H9 (cell line): ENCODE measurements around the gene GCLC. TPM values are rescaled to one million over a fixed set of nuclear protein-coding genes. Genes with fewer than 3 reads are reported as not detected.
A peak's percentile ranks its signal among the peaks of the same experiment; 100 is the strongest.

ENCODE experiments used
- DNase-seq: peaks from one replicate; pipeline ENCODE4 v3.0.0-alpha.2; 2017
- H2AFZ ChIP-seq: one replicate; pipeline ENCODE4 v1.6.1; 2013; ENCODE audit warnings: mild to moderate bottlenecking, low read length, control low read depth, moderate library complexity
- H2AK5ac ChIP-seq: 2 replicates; pipeline ENCODE4 v1.6.1; 2013; ENCODE audit warnings: low read length, control low read depth, mixed read lengths; ENCODE audit not compliant: insufficient read length
- H2BK120ac ChIP-seq: one replicate; pipeline ENCODE4 v1.6.1; 2013; ENCODE audit warnings: low read depth, mild to moderate bottlenecking, low read length, control low read depth, inconsistent platforms; ENCODE audit not compliant: poor library complexity, severe bottlenecking
- H2BK12ac ChIP-seq: 2 replicates; pipeline ENCODE4 v1.6.1; 2013; ENCODE audit warnings: low read length, control low read depth, mixed read lengths, low read depth; ENCODE audit not compliant: insufficient read length
- H2BK15ac ChIP-seq: 2 replicates; pipeline ENCODE4 v1.6.1; 2013; ENCODE audit warnings: low read depth, low read length, control low read depth
- H2BK20ac ChIP-seq: one replicate; pipeline ENCODE4 v1.6.1; 2013; ENCODE audit warnings: low read depth, mild to moderate bottlenecking, low read length, control low read depth, inconsistent platforms; ENCODE audit not compliant: poor library complexity, severe bottlenecking
- H2BK5ac ChIP-seq: 2 replicates; pipeline ENCODE4 v1.6.1; 2013; ENCODE audit warnings: low read length, control low read depth, mixed read lengths; ENCODE audit not compliant: insufficient read length
- H3K14ac ChIP-seq: 2 replicates; pipeline ENCODE4 v1.6.1; 2013; ENCODE audit warnings: low read length, control low read depth; ENCODE audit not compliant: insufficient read depth
- H3K18ac ChIP-seq: 2 replicates; pipeline ENCODE4 v1.6.1; 2013; ENCODE audit warnings: low read depth, mild to moderate bottlenecking, mixed read lengths, low read length, control low read depth; ENCODE audit not compliant: insufficient read length
- H3K23ac ChIP-seq: 2 replicates; pipeline ENCODE4 v1.6.1; 2013; ENCODE audit warnings: low read length, control low read depth, mixed read lengths, low read depth; ENCODE audit not compliant: insufficient read length
- H3K23me2 ChIP-seq: 2 replicates; pipeline ENCODE4 v1.6.1; 2013; ENCODE audit warnings: low read depth, mild to moderate bottlenecking, mixed read lengths, low read length, control low read depth; ENCODE audit not compliant: insufficient read length, poor library complexity, severe bottlenecking
- H3K27ac ChIP-seq: 2 replicates; pipeline ENCODE4 v1.5.1; 2013; ENCODE audit warnings: low read length, control low read depth, mixed read lengths, low read depth; ENCODE audit not compliant: insufficient read length
- H3K27me3 ChIP-seq: 2 replicates; pipeline ENCODE4 v1.6.1; 2013; ENCODE audit warnings: low read length, control low read depth, inconsistent platforms; ENCODE audit not compliant: insufficient read depth
- H3K4ac ChIP-seq: 2 replicates; pipeline ENCODE4 v1.6.1; 2013; ENCODE audit warnings: low read depth, mild to moderate bottlenecking, control low read depth, inconsistent platforms, low read length, moderate library complexity
- H3K4me1 ChIP-seq: 2 replicates; pipeline ENCODE4 v1.6.1; 2013; ENCODE audit warnings: low read length, control low read depth, inconsistent platforms; ENCODE audit not compliant: insufficient read depth
- H3K4me2 ChIP-seq: 2 replicates; pipeline ENCODE4 v1.6.1; 2013; ENCODE audit warnings: low read length, control low read depth, mixed read lengths; ENCODE audit not compliant: insufficient read length, insufficient read depth
- H3K56ac ChIP-seq: 2 replicates; pipeline ENCODE4 v1.6.1; 2013; ENCODE audit warnings: low read depth, mild to moderate bottlenecking, mixed read lengths, low read length, control low read depth; ENCODE audit not compliant: insufficient read length
- H3K79me1 ChIP-seq: 2 replicates; pipeline ENCODE4 v1.6.1; 2013; ENCODE audit warnings: low read depth, mild to moderate bottlenecking, moderate library complexity, low read length, control low read depth, inconsistent platforms; ENCODE audit not compliant: insufficient read depth, poor library complexity, severe bottlenecking
- H3K79me2 ChIP-seq: 2 replicates; pipeline ENCODE4 v1.6.1; 2013; ENCODE audit warnings: low read length, control low read depth, inconsistent platforms; ENCODE audit not compliant: insufficient read depth
- H3K9ac ChIP-seq: 2 replicates; pipeline ENCODE4 v1.6.1; 2013; ENCODE audit warnings: low read length, control low read depth, mixed read lengths; ENCODE audit not compliant: insufficient read length; ENCODE audit errors: extremely low read depth
- H3K9me3 ChIP-seq: one replicate; pipeline ENCODE4 v1.6.1; 2013; ENCODE audit warnings: low read depth, low read length, inconsistent platforms; ENCODE audit not compliant: control insufficient read depth
- H3T11ph ChIP-seq: one replicate; pipeline ENCODE4 v1.6.1; 2013; ENCODE audit warnings: mild to moderate bottlenecking, low read length, control low read depth, inconsistent platforms
- H4K20me1 ChIP-seq: one replicate; pipeline ENCODE4 v1.6.1; 2013; ENCODE audit not compliant: control insufficient read depth, insufficient read length, insufficient read depth
- H4K5ac ChIP-seq: 2 replicates; pipeline ENCODE4 v1.6.1; 2013; ENCODE audit warnings: low read depth, mild to moderate bottlenecking, mixed read lengths, low read length, control low read depth; ENCODE audit not compliant: insufficient read length
- H4K8ac ChIP-seq: replicated peaks from 2 replicates; pipeline ENCODE4 v1.6.1; 2013; ENCODE audit warnings: low read length, control low read depth, mixed read lengths, low read depth; ENCODE audit not compliant: insufficient read length
- H4K91ac ChIP-seq: 2 replicates; pipeline ENCODE4 v1.6.1; 2013; ENCODE audit warnings: low read depth, mild to moderate bottlenecking, moderate library complexity, mixed read lengths, low read length, control low read depth; ENCODE audit not compliant: insufficient read length
- H3K27ac Mint-ChIP-seq, 3 experiments: 2 replicates in 2 of 3; 3 replicates in 1 of 3; pipeline ENCODE4 v1.8.0; 2020 to 2021; ENCODE audit warnings: mixed read lengths in 3 of 3, mild to moderate bottlenecking in 1 of 3, moderate library complexity in 1 of 3
- H3K27me3 Mint-ChIP-seq: 2 replicates; pipeline ENCODE4 v1.8.0; 2021; ENCODE audit warnings: low read depth, mild to moderate bottlenecking, moderate library complexity, mixed read lengths
- H3K36me3 Mint-ChIP-seq, 3 experiments: 2 replicates in 2 of 3; 3 replicates in 1 of 3; pipeline ENCODE4 v1.8.0; 2020 to 2021; ENCODE audit warnings: low read depth in 3 of 3, mixed read lengths in 3 of 3; ENCODE audit not compliant: insufficient read depth in 1 of 3
- H3K4me1 Mint-ChIP-seq, 2 experiments: 2 replicates each; pipeline ENCODE4 v1.8.0; 2020; ENCODE audit warnings: mixed read lengths in 2 of 2
- H3K4me3 Mint-ChIP-seq, 2 experiments: 2 replicates in 1 of 2; 3 replicates in 1 of 2; pipeline ENCODE4 v1.8.0; 2020 to 2021; ENCODE audit warnings: mild to moderate bottlenecking in 2 of 2, mixed read lengths in 2 of 2, moderate library complexity in 1 of 2
- H3K9me3 Mint-ChIP-seq, 2 experiments: 2 replicates in 1 of 2; 3 replicates in 1 of 2; pipeline ENCODE4 v1.8.0; 2020; ENCODE audit warnings: mild to moderate bottlenecking in 2 of 2, mixed read lengths in 2 of 2, moderate library complexity in 1 of 2
- WGBS: extraction: QIAGEN DNeasy Blood & Tissue Kit; methylation state at CpG from one replicate; pipeline ENCODE4 v1.1.7; 2013; ENCODE audit warnings: missing lambda C conversion rate, low lambda C conversion rate, mixed read lengths; ENCODE audit not compliant: insufficient read length; ENCODE audit errors: extremely low coverage; 5-methylcytosine and 5-hydroxymethylcytosine counted together
- total RNA-seq: library from RNA; stranded (reverse); gene quantifications from 2 replicates; pipeline ENCODE4 v1.2.1, GENCODE V29; 2021
- TF ChIP-seq, protein P1 (sequence below): fragments of 200-600 bp; sonication (generic); conservative IDR thresholded peaks from 3 replicates; pipeline ENCODE4 v1.8.0; 2021; ENCODE audit warnings: antibody characterized with exemption, mild to moderate bottlenecking

Gene GCLC
- total RNA-seq, 1 experiment from 2014 or later: 55.5 TPM

DNA sequence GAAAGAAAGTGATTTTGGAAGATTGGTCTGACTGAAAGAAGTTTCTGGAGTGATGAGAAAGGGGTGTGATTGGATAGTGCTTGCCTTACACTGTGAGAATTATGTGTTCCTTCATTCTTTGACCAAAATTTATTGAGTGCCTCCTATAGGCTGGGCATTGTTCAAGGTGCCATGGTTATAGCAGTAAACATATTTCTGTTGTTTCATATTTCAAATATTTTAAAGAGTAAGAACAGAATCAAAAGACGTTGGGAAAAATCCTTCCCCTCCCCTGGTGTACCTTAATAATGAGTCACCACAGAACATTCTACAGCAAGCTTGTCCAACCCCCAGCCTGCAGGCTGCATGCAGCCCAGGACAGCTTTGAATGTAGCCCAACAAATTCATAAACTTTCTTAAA, 78.6 kb downstream of the GCLC start:
- no peak overlapping the region for H2BK120ac ChIP-seq
- TF ChIP-seq, protein P1, sequence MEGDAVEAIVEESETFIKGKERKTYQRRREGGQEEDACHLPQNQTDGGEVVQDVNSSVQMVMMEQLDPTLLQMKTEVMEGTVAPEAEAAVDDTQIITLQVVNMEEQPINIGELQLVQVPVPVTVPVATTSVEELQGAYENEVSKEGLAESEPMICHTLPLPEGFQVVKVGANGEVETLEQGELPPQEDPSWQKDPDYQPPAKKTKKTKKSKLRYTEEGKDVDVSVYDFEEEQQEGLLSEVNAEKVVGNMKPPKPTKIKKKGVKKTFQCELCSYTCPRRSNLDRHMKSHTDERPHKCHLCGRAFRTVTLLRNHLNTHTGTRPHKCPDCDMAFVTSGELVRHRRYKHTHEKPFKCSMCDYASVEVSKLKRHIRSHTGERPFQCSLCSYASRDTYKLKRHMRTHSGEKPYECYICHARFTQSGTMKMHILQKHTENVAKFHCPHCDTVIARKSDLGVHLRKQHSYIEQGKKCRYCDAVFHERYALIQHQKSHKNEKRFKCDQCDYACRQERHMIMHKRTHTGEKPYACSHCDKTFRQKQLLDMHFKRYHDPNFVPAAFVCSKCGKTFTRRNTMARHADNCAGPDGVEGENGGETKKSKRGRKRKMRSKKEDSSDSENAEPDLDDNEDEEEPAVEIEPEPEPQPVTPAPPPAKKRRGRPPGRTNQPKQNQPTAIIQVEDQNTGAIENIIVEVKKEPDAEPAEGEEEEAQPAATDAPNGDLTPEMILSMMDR: no peak
- H3K79me1 ChIP-seq: no peaks in the 10 kb centered on the region
- Mint-ChIP-seq H3K4me1 (peaks cover 0 to 5% of the 10 kb centered on the region in 2 experiments; a peak in 1 of 4 replicates), H3K36me3 (no peaks in the 10 kb centered on the region), H3K9me3 (no peaks in the 10 kb centered on the region), H3K27me3 (no peaks in the 10 kb centered on the region; the same call in 1 of the 2 replicates), H3K4me3 (no peak overlapping the region), H3K27ac (peak overlapping the region in 1 of 3 experiments; percentile 92; a peak in 1 of 7 replicates)
- H3K14ac ChIP-seq: no peak overlapping the region
- no peak overlapping the region for H3K4me2 ChIP-seq
- no peak overlapping the region for H2BK15ac ChIP-seq
- H2AFZ ChIP-seq: no peak overlapping the region
- no peaks in the 10 kb centered on the region for H3K27me3 ChIP-seq
- H2BK12ac ChIP-seq: no peak overlapping the region
- no peak for DNase-seq
- H3K9me3 ChIP-seq: no peaks in the 10 kb centered on the region
- no peak overlapping the region for H3K23ac ChIP-seq
- no peaks in the 10 kb centered on the region for H3K23me2 ChIP-seq
- H3K27ac ChIP-seq: no peak overlapping the region
- no peaks in the 10 kb centered on the region for H3K4me1 ChIP-seq
- no peak overlapping the region for H2BK5ac ChIP-seq
- no peak overlapping the region for H3K56ac ChIP-seq
- no peaks in the 10 kb centered on the region for H4K20me1 ChIP-seq
- no peak overlapping the region for H3K4ac ChIP-seq
- no peak overlapping the region for H4K5ac ChIP-seq
- no peak overlapping the region for H2BK20ac ChIP-seq
- no peak overlapping the region for H3T11ph ChIP-seq
- H4K91ac ChIP-seq: no peak overlapping the region
- H3K18ac ChIP-seq: no peak overlapping the region
- WGBS: no CpG with 5 or more reads among the region's 1 CpG
- H2AK5ac ChIP-seq: no peak overlapping the region
- H3K9ac ChIP-seq: no peak overlapping the region
- no peak overlapping the region for H4K8ac ChIP-seq
- no peaks in the 10 kb centered on the region for H3K79me2 ChIP-seq
